CD4-positive, alpha-beta T cell (primary cell): ENCODE data around the gene EPB41L1. TPM values are rescaled to one million over a fixed set of nuclear protein-coding genes. Genes with fewer than 3 reads are reported as not detected.
A peak's percentile ranks its signal among the peaks of the same experiment; 100 is the strongest.

ENCODE experiments used
- ATAC-seq: fragments of 200-7000 bp; cut with Tn5 transposase; one replicate; pipeline ENCODE4 v1.10.0; 2022; ENCODE audit warnings: mild to moderate bottlenecking; ENCODE audit not compliant: poor library complexity
- CTCF ChIA-PET: fragments of 350-600 bp; sonication (Branson Sonifier 250); formaldehyde crosslinking; loops from one replicate; lab custom pipeline; 2021; ENCODE audit warnings: antibody characterized with exemption, inconsistent platforms; lab: Charles Lee
- POLR2A ChIA-PET: fragments of 350-600 bp; sonication (Branson Sonifier 250); formaldehyde crosslinking; loops from one replicate; lab custom pipeline; 2021; ENCODE audit warnings: antibody characterized with exemption, inconsistent platforms; lab: Charles Lee
- DNase-seq, 14 experiments: peaks; one replicate each; pipeline ENCODE4 v3.0.0-alpha.2; 2013 to 2020; ENCODE audit warnings: mixed read lengths in 2 of 14
- H3K27ac ChIP-seq, 2 donors: one replicate each; pipeline versions ENCODE4 v1.5.1 to v1.7.0; 2013; ENCODE audit warnings: low read length in 2 of 2, low read depth in 1 of 2, mild to moderate bottlenecking in 1 of 2
- H3K27me3 ChIP-seq, 2 experiments: 1 replicate in 1 of 2; 2 replicates in 1 of 2; pipeline versions ENCODE4 v1.6.1 to v1.7.0; 2013; ENCODE audit warnings: low read length in 2 of 2, control low read depth in 1 of 2, mild to moderate bottlenecking in 1 of 2, moderate library complexity in 1 of 2; ENCODE audit not compliant: insufficient read depth in 2 of 2, control insufficient read depth in 1 of 2
- H3K36me3 ChIP-seq: one replicate; pipeline ENCODE4 v1.6.1; 2013; ENCODE audit warnings: low read length, control low read depth; ENCODE audit not compliant: insufficient read depth
- H3K4me1 ChIP-seq: one replicate; pipeline ENCODE4 v1.6.1; 2013; ENCODE audit warnings: low read length, control low read depth; ENCODE audit not compliant: insufficient read depth
- H3K4me3 ChIP-seq: one replicate; pipeline ENCODE4 v1.5.1; 2013; ENCODE audit warnings: mild to moderate bottlenecking, low read length, moderate library complexity
- H3K9me3 ChIP-seq, 2 experiments: 1 replicate in 1 of 2; 2 replicates in 1 of 2; pipeline versions ENCODE4 v1.6.1 to v1.7.0; 2013; ENCODE audit warnings: low read length in 2 of 2, mild to moderate bottlenecking in 2 of 2, control low read depth in 1 of 2, moderate library complexity in 1 of 2; ENCODE audit not compliant: control insufficient read depth in 1 of 2, insufficient read depth in 1 of 2
- H3K27ac Mint-ChIP-seq: one replicate; pipeline ENCODE4 v1.8.0; 2020; ENCODE audit warnings: mixed read lengths
- H3K27me3 Mint-ChIP-seq: one replicate; pipeline ENCODE4 v1.8.0; 2021; ENCODE audit warnings: mixed read lengths
- H3K36me3 Mint-ChIP-seq: one replicate; pipeline ENCODE4 v1.8.0; 2021; ENCODE audit warnings: low read depth, mixed read lengths
- H3K4me1 Mint-ChIP-seq: one replicate; pipeline ENCODE4 v1.8.0; 2021; ENCODE audit warnings: low read depth, mixed read lengths
- H3K4me3 Mint-ChIP-seq: one replicate; pipeline ENCODE4 v1.8.0; 2020; ENCODE audit warnings: mild to moderate bottlenecking, mixed read lengths
- H3K9me3 Mint-ChIP-seq: one replicate; pipeline ENCODE4 v1.8.0; 2020; ENCODE audit warnings: mixed read lengths
- intact Hi-C, 2 experiments: fragments of 100-400 bp; cut with DNase I in 1 of 2; cut with micrococcal nuclease in 1 of 2; formaldehyde crosslinking; loops; one replicate each; pipeline versions ENCODE4 v1.15.1 to v1.9.0; 2023 to 2025; cut with DNase I, micrococcal nuclease
- total RNA-seq, 174 experiments: library from RNA in 2 of 174; stranded (reverse) in 2 of 174; gene quantifications; one replicate each; pipeline ENCODE4 v1.2.3 and lab custom pipeline; 2021 to 2026
- TF ChIP-seq, protein P1 (sequence below): fragments of 200-600 bp; IDR thresholded peaks from one replicate; pipeline ENCODE4 v1.8.0; 2022; ENCODE audit warnings: antibody characterized with exemption, mild to moderate bottlenecking

The EPB41L1 gene
- total RNA-seq, 2 experiments from 2014 or later, result 0.19 to 0.25 TPM

DNA sequence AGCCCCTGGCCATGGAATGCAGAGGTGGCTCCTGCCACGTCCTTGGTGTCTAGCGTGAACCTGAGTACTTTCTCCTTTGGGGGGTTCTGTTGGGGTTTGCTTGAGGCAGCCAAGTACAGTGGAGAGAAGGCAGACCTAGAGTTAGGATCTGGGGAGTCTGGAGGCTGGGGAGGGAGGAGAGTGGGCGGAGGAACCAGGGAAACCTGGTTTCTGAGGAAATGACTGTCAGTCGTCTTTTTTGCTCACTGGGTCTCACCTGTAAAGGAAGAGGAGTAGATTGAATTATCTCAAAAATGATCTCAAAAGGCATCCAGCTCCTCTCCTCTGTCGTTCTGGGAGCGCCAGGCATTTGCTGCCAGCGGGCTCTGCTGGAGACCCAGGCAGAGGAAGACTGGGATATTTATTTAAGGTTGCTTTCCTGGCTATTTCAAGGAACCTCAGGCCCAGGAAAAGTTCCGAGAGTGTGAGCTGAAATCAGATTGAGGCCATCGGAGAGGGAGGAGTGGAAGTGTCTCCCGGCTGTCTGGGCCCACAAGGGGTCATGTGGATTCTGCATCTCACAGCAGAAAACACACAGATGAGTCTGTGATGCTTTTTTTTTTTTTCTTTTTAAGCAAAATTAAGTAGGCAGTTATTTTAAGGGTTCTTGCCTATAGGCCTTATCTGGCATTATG is 16.1 kb downstream of the EPB41L1 start:
- ATAC-seq, result no peak
- intact Hi-C loops, result no loop called here
- POLR2A ChIA-PET, result no interaction called here
- no peak overlapping the region for H3K4me3 ChIP-seq
- H3K27me3 Mint-ChIP-seq, result no peaks in the 10 kb centered on the region
- DNase-seq, result no peak
- no peaks in the 10 kb centered on the region for H3K9me3 ChIP-seq
- H3K36me3 Mint-ChIP-seq, result no peaks in the 10 kb centered on the region
- CTCF ChIA-PET, result no interaction called here
- no peaks in the 10 kb centered on the region for H3K9me3 Mint-ChIP-seq
- H3K4me1 ChIP-seq, result peaks cover 5% of the 10 kb centered on the region
- H3K4me3 Mint-ChIP-seq, result no peak overlapping the region
- no peaks in the 10 kb centered on the region for H3K36me3 ChIP-seq
- H3K27me3 ChIP-seq, result peaks cover 0 to 9% of the 10 kb centered on the region in 2 experiments
- H3K4me1 Mint-ChIP-seq, result peaks cover 7% of the 10 kb centered on the region
- no peak overlapping the region for H3K27ac Mint-ChIP-seq
- TF ChIP-seq, protein P1, sequence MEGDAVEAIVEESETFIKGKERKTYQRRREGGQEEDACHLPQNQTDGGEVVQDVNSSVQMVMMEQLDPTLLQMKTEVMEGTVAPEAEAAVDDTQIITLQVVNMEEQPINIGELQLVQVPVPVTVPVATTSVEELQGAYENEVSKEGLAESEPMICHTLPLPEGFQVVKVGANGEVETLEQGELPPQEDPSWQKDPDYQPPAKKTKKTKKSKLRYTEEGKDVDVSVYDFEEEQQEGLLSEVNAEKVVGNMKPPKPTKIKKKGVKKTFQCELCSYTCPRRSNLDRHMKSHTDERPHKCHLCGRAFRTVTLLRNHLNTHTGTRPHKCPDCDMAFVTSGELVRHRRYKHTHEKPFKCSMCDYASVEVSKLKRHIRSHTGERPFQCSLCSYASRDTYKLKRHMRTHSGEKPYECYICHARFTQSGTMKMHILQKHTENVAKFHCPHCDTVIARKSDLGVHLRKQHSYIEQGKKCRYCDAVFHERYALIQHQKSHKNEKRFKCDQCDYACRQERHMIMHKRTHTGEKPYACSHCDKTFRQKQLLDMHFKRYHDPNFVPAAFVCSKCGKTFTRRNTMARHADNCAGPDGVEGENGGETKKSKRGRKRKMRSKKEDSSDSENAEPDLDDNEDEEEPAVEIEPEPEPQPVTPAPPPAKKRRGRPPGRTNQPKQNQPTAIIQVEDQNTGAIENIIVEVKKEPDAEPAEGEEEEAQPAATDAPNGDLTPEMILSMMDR, result no peak
- no peak overlapping the region for H3K27ac ChIP-seq

GRCh38 chr20:36173451-36173933 is 19.0 kb downstream of the EPB41L1 start:
- Mint-ChIP-seq H3K27ac (no peak overlapping the region), H3K4me3 (no peak overlapping the region)

GRCh38 chr20:36175016-36175415 is 20.5 kb downstream of the EPB41L1 start:
- H3K4me3 Mint-ChIP-seq, result no peak overlapping the region
- H3K4me1 Mint-ChIP-seq, result peaks cover 7% of the 10 kb centered on the region
- ChIA-PET POLR2A (no interaction called here), CTCF (no interaction called here)
- H3K4me3 ChIP-seq, result no peak overlapping the region
- TF ChIP-seq, protein P1, result no peak
- no peaks in the 10 kb centered on the region for H3K9me3 ChIP-seq
- no peaks in the 10 kb centered on the region for H3K27me3 Mint-ChIP-seq
- H3K36me3 ChIP-seq, result no peaks in the 10 kb centered on the region
- H3K27ac ChIP-seq, result no peak overlapping the region
- H3K27ac Mint-ChIP-seq, result no peak overlapping the region
- ATAC-seq, result no peak
- no peaks in the 10 kb centered on the region for H3K36me3 Mint-ChIP-seq
- peaks cover 0 to 2% of the 10 kb centered on the region in 2 experiments for H3K27me3 ChIP-seq
- peaks cover 5% of the 10 kb centered on the region for H3K4me1 ChIP-seq
- intact Hi-C loops, result no loop called here
- DNase-seq, result no peak
- H3K9me3 Mint-ChIP-seq, result no peaks in the 10 kb centered on the region

More at GRCh38 chr20:36173451-36173933, 19.0 kb downstream of the EPB41L1 start:
- intact Hi-C loops, result no loop called here
- POLR2A ChIA-PET, result no interaction called here
- H3K27me3 ChIP-seq, result peaks cover 0 to 5% of the 10 kb centered on the region in 2 experiments
- no peaks in the 10 kb centered on the region for H3K36me3 Mint-ChIP-seq
- peaks cover 7% of the 10 kb centered on the region for H3K4me1 Mint-ChIP-seq
- no peaks in the 10 kb centered on the region for H3K9me3 ChIP-seq
- peaks cover 5% of the 10 kb centered on the region for H3K4me1 ChIP-seq
- H3K4me3 ChIP-seq, result no peak overlapping the region
- H3K27ac ChIP-seq, result no peak overlapping the region
- DNase-seq, result peak in 3 of 14 experiments; percentile 16 to 37 (median 19)
- peak; percentile 55 for ATAC-seq
- CTCF ChIA-PET, result no interaction called here
- no peaks in the 10 kb centered on the region for H3K9me3 Mint-ChIP-seq
- TF ChIP-seq, protein P1, result no peak
- no peaks in the 10 kb centered on the region for H3K36me3 ChIP-seq
- H3K27me3 Mint-ChIP-seq, result no peaks in the 10 kb centered on the region
